ENCODE data around the gene CLEC4F. TPM values are rescaled to one million over a fixed set of nuclear protein-coding genes. Genes with fewer than 3 reads are reported as not detected.

The CLEC4F gene
- polyA plus RNA-seq, 1 donor (not counting 4 experiments of a cell fraction or from before 2014, with no cell fraction given): not detected

DNA sequence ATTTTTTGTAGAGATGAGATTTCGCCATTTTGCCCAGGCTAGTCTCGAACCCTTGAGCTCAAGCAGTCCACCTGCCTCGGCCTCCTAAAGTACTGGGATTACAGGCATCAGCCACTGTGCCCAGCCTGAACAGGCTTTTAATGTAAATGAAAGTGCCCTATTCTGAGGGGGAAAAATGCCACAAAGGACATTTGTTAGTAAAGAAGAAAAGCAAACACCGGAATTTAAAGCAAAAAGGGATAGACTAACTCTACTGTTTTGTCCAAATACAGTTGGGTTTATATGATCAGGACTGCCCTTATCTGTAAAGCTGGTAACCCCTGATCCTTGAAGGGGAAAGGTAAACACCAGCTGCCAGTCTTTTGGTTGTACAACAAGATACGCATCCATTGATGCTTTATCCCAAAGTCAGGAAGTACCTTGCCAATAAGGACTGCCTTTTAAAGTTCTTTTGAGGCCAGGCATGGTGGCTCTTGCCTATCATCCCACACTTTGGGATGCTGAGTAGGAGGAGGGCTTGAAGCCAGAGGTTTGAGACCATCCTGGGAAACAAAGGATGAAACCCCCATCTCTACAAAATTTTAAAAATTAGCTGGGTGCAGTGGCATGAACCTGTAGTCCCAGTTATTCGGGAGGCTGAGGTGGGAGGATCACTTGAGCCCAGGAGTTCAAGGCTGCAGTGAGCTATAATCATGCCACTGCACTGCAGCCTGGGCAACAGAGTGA is 13.1 kb downstream of the CLEC4F start:
- no peaks in the 10 kb centered on the region for H3K79me2 ChIP-seq (ENCODE audit: control insufficient read depth, insufficient read depth, low read length)
- no peak for FAIRE-seq
- no peaks in the 10 kb centered on the region for H3K36me3 ChIP-seq (ENCODE audit: control insufficient read depth in 2 of 2, extremely low read depth in 1 of 2, insufficient read depth in 2 of 2, low read length in 2 of 2)
- no peaks in the 10 kb centered on the region for H3K9me1 ChIP-seq (ENCODE audit: control insufficient read depth, extremely low read depth, insufficient read depth, low read length)
- no peaks in the 10 kb centered on the region for H3K9me3 ChIP-seq (ENCODE audit: control insufficient read depth, low read depth, low read length)
- H3K9ac ChIP-seq (ENCODE audit: control insufficient read depth, extremely low read depth, insufficient read depth, low read length): no peak overlapping the region
- no peak for DNase-seq (ENCODE audit: low read depth, low spot score)
- H3K27ac ChIP-seq (ENCODE audit: control insufficient read depth, insufficient read depth, low read length): no peak overlapping the region
- H3K4me2 ChIP-seq (ENCODE audit: control insufficient read depth, extremely low read depth, insufficient read depth, low read depth, low read length): no peak overlapping the region
- no peak overlapping the region for H2AFZ ChIP-seq (ENCODE audit: control insufficient read depth, low read length)
- dilution Hi-C loops (cut with MboI; ENCODE audit: extremely low pct_ligation_motif_present, low sequenced_read_pairs): no loop called here
- no peak overlapping the region for H3K4me3 ChIP-seq (ENCODE audit: control insufficient read depth in 2 of 3, extremely low read depth in 1 of 3, insufficient read depth in 2 of 3, low read depth in 1 of 3, low read length in 3 of 3)
- TF ChIP-seq, protein P1, sequence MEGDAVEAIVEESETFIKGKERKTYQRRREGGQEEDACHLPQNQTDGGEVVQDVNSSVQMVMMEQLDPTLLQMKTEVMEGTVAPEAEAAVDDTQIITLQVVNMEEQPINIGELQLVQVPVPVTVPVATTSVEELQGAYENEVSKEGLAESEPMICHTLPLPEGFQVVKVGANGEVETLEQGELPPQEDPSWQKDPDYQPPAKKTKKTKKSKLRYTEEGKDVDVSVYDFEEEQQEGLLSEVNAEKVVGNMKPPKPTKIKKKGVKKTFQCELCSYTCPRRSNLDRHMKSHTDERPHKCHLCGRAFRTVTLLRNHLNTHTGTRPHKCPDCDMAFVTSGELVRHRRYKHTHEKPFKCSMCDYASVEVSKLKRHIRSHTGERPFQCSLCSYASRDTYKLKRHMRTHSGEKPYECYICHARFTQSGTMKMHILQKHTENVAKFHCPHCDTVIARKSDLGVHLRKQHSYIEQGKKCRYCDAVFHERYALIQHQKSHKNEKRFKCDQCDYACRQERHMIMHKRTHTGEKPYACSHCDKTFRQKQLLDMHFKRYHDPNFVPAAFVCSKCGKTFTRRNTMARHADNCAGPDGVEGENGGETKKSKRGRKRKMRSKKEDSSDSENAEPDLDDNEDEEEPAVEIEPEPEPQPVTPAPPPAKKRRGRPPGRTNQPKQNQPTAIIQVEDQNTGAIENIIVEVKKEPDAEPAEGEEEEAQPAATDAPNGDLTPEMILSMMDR (optimal IDR thresholded peaks at IDR 0.05 in 1 of 3, IDR thresholded peaks at IDR 0.05 in 1 of 3, conservative IDR thresholded peaks at IDR 0.05 in 1 of 3; ENCODE audit: extremely low read depth in 1 of 3, insufficient read depth in 2 of 3, low read length in 3 of 3): no peak
- no peak for TF ChIP-seq EZH2 (IDR thresholded peaks at IDR 0.05; ENCODE audit: low read length)
- peaks cover 7% of the 10 kb centered on the region for H3K27me3 ChIP-seq (ENCODE audit: control insufficient read depth, extremely low read depth, insufficient read depth, low read length)
- H3K4me1 ChIP-seq (ENCODE audit: control insufficient read depth, extremely low read depth, insufficient read depth, low read length): no peaks in the 10 kb centered on the region
- no peaks in the 10 kb centered on the region for H4K20me1 ChIP-seq (ENCODE audit: control insufficient read depth, extremely low read depth, insufficient read depth, low read length)

DNA sequence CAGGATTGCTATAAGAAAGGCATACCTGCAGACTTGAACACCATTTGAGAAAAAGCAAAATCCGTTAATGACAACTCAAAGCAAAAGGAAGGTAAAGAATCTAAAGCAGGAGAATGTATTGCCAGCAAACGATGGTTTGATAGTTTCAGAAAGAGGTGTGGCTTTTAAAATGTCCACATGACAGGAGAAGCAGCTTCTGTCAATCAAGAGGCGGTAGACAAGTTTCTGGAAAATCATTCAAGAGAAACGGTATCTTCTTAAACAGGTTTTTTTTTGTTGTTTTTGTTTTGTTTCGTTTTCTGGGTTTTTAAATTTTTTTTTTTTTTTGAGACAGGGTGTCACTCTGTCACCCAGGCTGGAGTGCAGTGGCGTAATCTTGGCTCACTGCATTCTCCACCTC is 13.8 kb downstream of the CLEC4F start:
- Histone ChIP-seq H3K9me3 (ENCODE audit: control insufficient read depth, low read depth, low read length) (no peaks in the 10 kb centered on the region), H4K20me1 (ENCODE audit: control insufficient read depth, extremely low read depth, insufficient read depth, low read length) (no peaks in the 10 kb centered on the region), H3K79me2 (ENCODE audit: control insufficient read depth, insufficient read depth, low read length) (no peaks in the 10 kb centered on the region), H3K4me1 (ENCODE audit: control insufficient read depth, extremely low read depth, insufficient read depth, low read length) (no peaks in the 10 kb centered on the region), H3K27ac (ENCODE audit: control insufficient read depth, insufficient read depth, low read length) (no peak overlapping the region), H3K4me2 (ENCODE audit: control insufficient read depth, extremely low read depth, insufficient read depth, low read depth, low read length) (no peak overlapping the region), H3K9me1 (ENCODE audit: control insufficient read depth, extremely low read depth, insufficient read depth, low read length) (no peaks in the 10 kb centered on the region), H2AFZ (ENCODE audit: control insufficient read depth, low read length) (no peak overlapping the region), H3K36me3 (ENCODE audit: control insufficient read depth in 2 of 2, extremely low read depth in 1 of 2, insufficient read depth in 2 of 2, low read length in 2 of 2) (no peaks in the 10 kb centered on the region), H3K4me3 (ENCODE audit: control insufficient read depth in 2 of 3, extremely low read depth in 1 of 3, insufficient read depth in 2 of 3, low read depth in 1 of 3, low read length in 3 of 3) (no peak overlapping the region), H3K27me3 (ENCODE audit: control insufficient read depth, extremely low read depth, insufficient read depth, low read length) (peaks cover 13% of the 10 kb centered on the region), H3K9ac (ENCODE audit: control insufficient read depth, extremely low read depth, insufficient read depth, low read length) (no peak overlapping the region)
- dilution Hi-C loops (cut with MboI; ENCODE audit: extremely low pct_ligation_motif_present, low sequenced_read_pairs): no loop called here
- TF ChIP-seq, protein P1 (optimal IDR thresholded peaks at IDR 0.05 in 1 of 3, IDR thresholded peaks at IDR 0.05 in 1 of 3, conservative IDR thresholded peaks at IDR 0.05 in 1 of 3; ENCODE audit: extremely low read depth in 1 of 3, insufficient read depth in 2 of 3, low read length in 3 of 3): no peak
- TF ChIP-seq EZH2 (IDR thresholded peaks at IDR 0.05; ENCODE audit: low read length): no peak
- no peak for FAIRE-seq
- DNase-seq (ENCODE audit: low read depth, low spot score): no peak
